Measurements from ENCODE around the gene TGM6.

TGM6 gene

DNA sequence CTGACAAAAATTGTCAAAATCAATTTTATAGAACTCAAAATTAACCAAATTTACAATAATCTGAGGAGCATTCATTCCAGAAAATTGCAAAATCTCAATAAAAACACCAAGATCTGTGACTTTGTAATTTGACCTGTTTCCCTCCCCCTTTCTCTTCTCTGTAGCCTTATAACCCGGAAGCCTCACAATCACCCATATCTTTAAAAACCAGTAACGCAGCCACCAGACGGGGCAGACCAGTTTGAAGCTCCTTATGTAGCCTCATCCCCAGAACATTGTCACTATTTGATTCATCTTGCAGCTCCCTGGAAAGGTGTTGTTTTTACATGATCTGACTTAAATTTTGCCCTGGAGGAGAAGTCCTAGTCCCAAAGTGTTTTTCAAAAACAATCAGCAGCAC, 27.5 kb upstream of the TGM6 start:
- no peaks in the 10 kb centered on the region for H3K9me3 Mint-ChIP-seq
- H3K4me3 Mint-ChIP-seq = no peak overlapping the region
- H3K27ac Mint-ChIP-seq = no peak overlapping the region
- H3K4me1 Mint-ChIP-seq = no peaks in the 10 kb centered on the region
- TF ChIP-seq, protein P1, sequence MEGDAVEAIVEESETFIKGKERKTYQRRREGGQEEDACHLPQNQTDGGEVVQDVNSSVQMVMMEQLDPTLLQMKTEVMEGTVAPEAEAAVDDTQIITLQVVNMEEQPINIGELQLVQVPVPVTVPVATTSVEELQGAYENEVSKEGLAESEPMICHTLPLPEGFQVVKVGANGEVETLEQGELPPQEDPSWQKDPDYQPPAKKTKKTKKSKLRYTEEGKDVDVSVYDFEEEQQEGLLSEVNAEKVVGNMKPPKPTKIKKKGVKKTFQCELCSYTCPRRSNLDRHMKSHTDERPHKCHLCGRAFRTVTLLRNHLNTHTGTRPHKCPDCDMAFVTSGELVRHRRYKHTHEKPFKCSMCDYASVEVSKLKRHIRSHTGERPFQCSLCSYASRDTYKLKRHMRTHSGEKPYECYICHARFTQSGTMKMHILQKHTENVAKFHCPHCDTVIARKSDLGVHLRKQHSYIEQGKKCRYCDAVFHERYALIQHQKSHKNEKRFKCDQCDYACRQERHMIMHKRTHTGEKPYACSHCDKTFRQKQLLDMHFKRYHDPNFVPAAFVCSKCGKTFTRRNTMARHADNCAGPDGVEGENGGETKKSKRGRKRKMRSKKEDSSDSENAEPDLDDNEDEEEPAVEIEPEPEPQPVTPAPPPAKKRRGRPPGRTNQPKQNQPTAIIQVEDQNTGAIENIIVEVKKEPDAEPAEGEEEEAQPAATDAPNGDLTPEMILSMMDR (IDR thresholded peaks at IDR 0.05; ENCODE audit: unreplicated experiment in 3 of 3) = no peak
- H3K27me3 Mint-ChIP-seq (ENCODE audit: low read depth) = peaks cover 7% of the 10 kb centered on the region
- H3K36me3 Mint-ChIP-seq (ENCODE audit: low read depth) = no peaks in the 10 kb centered on the region

DNA sequence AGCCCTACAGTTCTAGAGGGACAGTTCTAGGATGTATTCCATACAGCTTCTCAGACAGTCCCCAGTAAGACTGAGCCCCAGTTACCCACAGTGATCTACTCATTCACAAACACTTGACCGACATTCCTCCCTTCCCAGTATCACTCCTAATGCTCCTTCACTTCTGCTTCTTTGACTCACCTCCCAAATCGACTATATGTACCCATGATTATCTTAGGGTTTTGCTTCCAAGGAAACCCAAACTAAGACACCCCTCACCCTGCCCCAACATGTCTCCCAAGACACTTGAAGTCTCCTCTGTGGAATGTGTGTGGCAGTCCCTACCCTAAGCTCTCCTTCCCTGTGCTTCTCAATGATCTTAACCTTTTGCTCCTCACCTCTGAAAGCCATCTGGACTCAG, 23.6 kb upstream of the TGM6 start:
- TF ChIP-seq, protein P1 (IDR thresholded peaks at IDR 0.05; ENCODE audit: unreplicated experiment in 3 of 3) = no peak
- no peak overlapping the region for H3K4me3 Mint-ChIP-seq

DNA sequence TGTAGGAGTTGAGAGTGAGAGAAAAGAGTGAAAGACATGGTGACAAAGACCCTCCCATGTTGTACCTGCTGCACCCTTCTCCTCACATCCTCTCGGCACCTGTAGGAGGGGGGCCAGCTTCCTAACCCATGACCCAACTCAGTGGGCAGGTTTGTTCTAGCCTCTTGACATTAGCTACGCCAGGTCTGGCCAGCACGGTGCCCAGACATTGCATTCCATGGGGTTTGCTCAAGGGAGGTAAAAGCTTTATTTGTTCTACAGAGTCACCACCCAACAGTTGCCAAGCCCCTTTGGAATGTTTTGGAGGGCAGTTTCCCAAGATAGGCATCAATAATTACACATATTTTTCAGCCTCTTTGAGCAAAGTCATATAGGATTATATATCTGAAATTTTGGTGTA, 22.7 kb upstream of the TGM6 start:
- H3K9me3 Mint-ChIP-seq = peaks cover 25% of the 10 kb centered on the region
- TF ChIP-seq, protein P1 (IDR thresholded peaks at IDR 0.05; ENCODE audit: unreplicated experiment in 3 of 3) = no peak

More for the DNA sequence above, 23.6 kb upstream of the TGM6 start:
- H3K9me3 Mint-ChIP-seq = peaks cover 25% of the 10 kb centered on the region
- H3K36me3 Mint-ChIP-seq (ENCODE audit: low read depth) = no peaks in the 10 kb centered on the region
- no peaks in the 10 kb centered on the region for H3K4me1 Mint-ChIP-seq
- H3K27ac Mint-ChIP-seq = no peak overlapping the region
- peaks cover 3% of the 10 kb centered on the region for H3K27me3 Mint-ChIP-seq (ENCODE audit: low read depth)

DNA sequence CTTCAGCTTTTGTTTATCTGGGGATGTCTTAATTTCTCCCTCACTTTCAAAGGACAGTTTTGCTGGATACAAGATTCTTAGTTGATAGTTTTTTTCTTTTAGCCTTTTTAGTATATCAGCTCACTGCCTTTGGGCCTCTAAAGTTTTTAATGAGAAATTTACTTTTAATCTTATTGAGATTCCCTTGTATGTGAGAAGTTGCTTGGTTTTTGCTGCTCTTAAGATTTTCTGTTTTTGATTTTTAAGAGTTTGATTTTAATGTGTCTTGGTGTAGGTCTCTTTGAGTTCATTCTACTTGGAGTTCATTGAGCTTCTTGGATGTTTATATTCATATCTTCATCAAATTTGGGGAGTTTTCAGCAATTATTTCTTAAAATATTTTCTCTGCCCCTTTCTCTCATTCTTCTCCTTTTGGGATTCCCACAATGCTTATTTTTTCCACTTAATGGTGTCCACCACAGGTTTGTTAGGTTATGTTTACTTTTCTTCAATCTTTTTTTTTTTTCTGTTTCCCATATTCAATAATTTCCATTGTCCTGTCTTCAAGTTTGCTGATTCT, 19.6 kb upstream of the TGM6 start:
- Mint-ChIP-seq H3K27me3 (ENCODE audit: low read depth) (no peaks in the 10 kb centered on the region), H3K4me3 (no peak overlapping the region), H3K9me3 (peaks cover 25% of the 10 kb centered on the region), H3K27ac (no peak overlapping the region), H3K36me3 (ENCODE audit: low read depth) (no peaks in the 10 kb centered on the region), H3K4me1 (no peaks in the 10 kb centered on the region)
- TF ChIP-seq, protein P1 (IDR thresholded peaks at IDR 0.05; ENCODE audit: unreplicated experiment in 3 of 3) = no peak

More for the DNA sequence above, 22.7 kb upstream of the TGM6 start:
- Mint-ChIP-seq H3K4me3 (no peak overlapping the region), H3K27me3 (ENCODE audit: low read depth) (no peaks in the 10 kb centered on the region), H3K4me1 (no peaks in the 10 kb centered on the region), H3K36me3 (ENCODE audit: low read depth) (no peaks in the 10 kb centered on the region), H3K27ac (no peak overlapping the region)

DNA sequence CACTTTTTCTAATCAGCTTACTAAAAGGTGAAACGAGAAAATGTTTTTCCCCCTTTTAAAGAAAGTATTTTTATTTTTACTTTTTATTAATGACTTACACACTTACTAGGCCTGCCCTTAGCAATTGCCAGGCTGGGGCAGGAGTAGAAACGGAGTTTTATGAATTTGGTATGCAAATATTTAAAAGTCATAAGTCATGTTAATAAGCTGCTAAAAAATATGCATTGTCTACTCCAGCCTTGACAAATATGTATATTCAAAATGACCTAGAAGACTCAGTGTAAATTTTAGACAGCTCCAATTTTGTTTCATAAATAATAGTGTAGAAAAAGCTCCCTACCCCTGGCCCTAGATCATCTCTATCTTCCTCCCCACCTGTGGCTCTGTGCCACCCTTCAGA, 17.5 kb upstream of the TGM6 start:
- Mint-ChIP-seq H3K4me1 (no peaks in the 10 kb centered on the region), H3K9me3 (peaks cover 25% of the 10 kb centered on the region), H3K27ac (no peak overlapping the region), H3K36me3 (ENCODE audit: low read depth) (no peaks in the 10 kb centered on the region), H3K4me3 (no peak overlapping the region), H3K27me3 (ENCODE audit: low read depth) (no peaks in the 10 kb centered on the region)
- TF ChIP-seq, protein P1 (IDR thresholded peaks at IDR 0.05; ENCODE audit: unreplicated experiment in 3 of 3) = no peak

DNA sequence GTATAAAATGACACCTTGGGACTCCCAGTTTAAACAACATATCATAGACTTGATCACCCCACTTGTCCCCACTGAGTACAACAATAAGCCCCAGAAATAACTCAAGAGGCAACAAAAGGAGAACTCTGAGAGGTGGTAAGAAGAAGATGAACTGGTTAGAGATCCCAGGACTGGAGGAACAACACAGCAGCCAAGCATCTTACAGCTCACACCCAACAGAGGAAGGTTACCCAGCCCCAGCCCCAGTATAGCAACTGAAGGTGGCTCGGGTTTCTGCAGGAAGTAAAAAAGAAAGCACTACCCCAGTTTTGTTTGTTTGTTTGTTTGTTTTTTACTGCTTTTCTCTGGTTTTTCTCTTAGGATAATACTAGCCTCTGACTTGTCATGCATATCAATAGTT, 17.1 kb upstream of the TGM6 start:
- Mint-ChIP-seq H3K4me3 (no peak overlapping the region), H3K27me3 (ENCODE audit: low read depth) (no peaks in the 10 kb centered on the region), H3K9me3 (peaks cover 25% of the 10 kb centered on the region), H3K4me1 (no peaks in the 10 kb centered on the region), H3K27ac (no peak overlapping the region), H3K36me3 (ENCODE audit: low read depth) (no peaks in the 10 kb centered on the region)
- TF ChIP-seq, protein P1 (IDR thresholded peaks at IDR 0.05; ENCODE audit: unreplicated experiment in 3 of 3) = no peak
